Ectodermal cell (in vitro differentiated cells): ENCODE results near the gene TGFBR3.

Experiments
- H3K27ac ChIP-seq: 2 replicates; pipeline ENCODE4 v1.7.0; 2013; ENCODE audit warnings: mild to moderate bottlenecking, low read depth, low read length; ENCODE audit not compliant: insufficient read depth, poor library complexity, severe bottlenecking
- H3K27me3 ChIP-seq: 2 replicates; pipeline ENCODE4 v1.7.0; 2013; ENCODE audit warnings: mild to moderate bottlenecking, low read length; ENCODE audit not compliant: insufficient read depth, control insufficient read depth, poor library complexity, severe bottlenecking
- H3K36me3 ChIP-seq: one replicate; pipeline ENCODE4 v1.7.0; 2013; ENCODE audit warnings: low read length; ENCODE audit not compliant: control insufficient read depth, insufficient read depth
- H3K4me1 ChIP-seq: one replicate; pipeline ENCODE4 v1.7.0; 2013; ENCODE audit warnings: low read length; ENCODE audit not compliant: control insufficient read depth, insufficient read depth
- H3K4me3 ChIP-seq: 2 replicates; pipeline ENCODE4 v1.7.0; 2013; ENCODE audit warnings: low read depth, low read length, control low read depth; ENCODE audit not compliant: insufficient read depth
- H3K9me3 ChIP-seq: 2 replicates; pipeline ENCODE4 v1.7.0; 2013; ENCODE audit warnings: mild to moderate bottlenecking, low read length, moderate library complexity; ENCODE audit not compliant: control insufficient read depth
- whole genome bisulfite sequencing, 2 experiments: methylation state at CpG; one replicate each; pipeline ENCODE4 v1.1.7; 2013; ENCODE audit warnings: missing lambda C conversion rate in 2 of 2; 5-methylcytosine and 5-hydroxymethylcytosine counted together

The TGFBR3 gene

DNA sequence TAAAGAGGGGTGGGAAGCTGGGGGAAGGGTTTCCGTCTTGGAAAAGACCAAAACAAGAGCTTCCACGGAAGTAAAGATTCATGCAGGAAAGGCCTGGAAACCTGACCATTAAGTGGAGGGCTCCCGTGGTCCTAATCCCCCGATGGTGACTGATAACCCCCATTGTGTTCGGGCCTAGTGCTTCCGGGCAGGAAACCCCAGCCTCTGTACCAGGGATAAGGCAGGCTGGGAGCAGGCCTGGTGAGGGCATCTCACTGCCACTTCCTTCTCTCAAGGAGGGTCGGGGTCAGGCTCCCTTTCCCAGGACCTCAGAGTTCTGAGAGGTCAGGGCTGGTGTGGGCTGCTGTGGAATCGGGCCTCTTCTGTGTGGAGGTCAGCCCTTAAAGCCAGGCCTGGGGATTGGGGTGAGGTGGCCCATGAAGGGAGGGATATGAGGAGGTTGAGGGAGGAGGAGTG is 248.4 kb downstream of the TGFBR3 start:
- Histone ChIP-seq H3K36me3 (no peaks in the 10 kb centered on the region), H3K4me1 (no peaks in the 10 kb centered on the region), H3K4me3 (no peak overlapping the region), H3K27me3 (no peaks in the 10 kb centered on the region), H3K27ac (no peak overlapping the region), H3K9me3 (no peaks in the 10 kb centered on the region)
- 84 to 85% methylated on average over 8 of the region's 8 CpGs for WGBS, 2 experiments

- no peak overlapping the region for H3K4me3 ChIP-seq
- no peaks in the 10 kb centered on the region for H3K4me1 ChIP-seq
- H3K9me3 ChIP-seq, result no peaks in the 10 kb centered on the region
- no peak overlapping the region for H3K27ac ChIP-seq
- H3K27me3 ChIP-seq, result no peaks in the 10 kb centered on the region
- H3K36me3 ChIP-seq, result no peaks in the 10 kb centered on the region
- WGBS, 2 experiments, result 93 to 95% methylated on average over 4 of the region's 4 CpGs
These were observed 250.2 kb downstream of the TGFBR3 start for GRCh38 chr1:91635763-91636162.

DNA sequence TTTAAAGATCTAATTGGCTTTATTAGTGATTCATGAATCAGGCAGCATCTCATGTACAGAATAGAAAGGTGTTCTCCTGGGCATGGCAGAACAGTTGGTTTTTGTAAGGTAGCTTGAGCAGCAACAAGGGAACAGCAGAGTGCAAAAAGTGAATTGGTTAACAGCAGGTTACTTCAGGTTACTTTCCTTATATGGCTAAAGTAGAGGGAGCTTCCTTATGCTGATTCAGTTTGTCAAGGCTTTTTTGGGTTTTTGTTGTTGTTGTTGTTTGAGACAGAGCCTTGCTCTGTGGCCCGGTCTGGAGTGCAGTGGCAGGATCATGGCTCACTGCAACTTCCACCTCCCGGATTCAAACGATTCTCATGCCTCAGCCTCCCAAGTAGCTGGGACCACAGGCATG is 252.5 kb downstream of the TGFBR3 start:
- Histone ChIP-seq H3K4me3 (no peak overlapping the region), H3K27me3 (no peaks in the 10 kb centered on the region), H3K9me3 (no peaks in the 10 kb centered on the region), H3K36me3 (no peaks in the 10 kb centered on the region), H3K27ac (no peak overlapping the region), H3K4me1 (no peaks in the 10 kb centered on the region)
- 85 to 93% methylated on average over 3 of the region's 3 CpGs for WGBS, 2 experiments

DNA sequence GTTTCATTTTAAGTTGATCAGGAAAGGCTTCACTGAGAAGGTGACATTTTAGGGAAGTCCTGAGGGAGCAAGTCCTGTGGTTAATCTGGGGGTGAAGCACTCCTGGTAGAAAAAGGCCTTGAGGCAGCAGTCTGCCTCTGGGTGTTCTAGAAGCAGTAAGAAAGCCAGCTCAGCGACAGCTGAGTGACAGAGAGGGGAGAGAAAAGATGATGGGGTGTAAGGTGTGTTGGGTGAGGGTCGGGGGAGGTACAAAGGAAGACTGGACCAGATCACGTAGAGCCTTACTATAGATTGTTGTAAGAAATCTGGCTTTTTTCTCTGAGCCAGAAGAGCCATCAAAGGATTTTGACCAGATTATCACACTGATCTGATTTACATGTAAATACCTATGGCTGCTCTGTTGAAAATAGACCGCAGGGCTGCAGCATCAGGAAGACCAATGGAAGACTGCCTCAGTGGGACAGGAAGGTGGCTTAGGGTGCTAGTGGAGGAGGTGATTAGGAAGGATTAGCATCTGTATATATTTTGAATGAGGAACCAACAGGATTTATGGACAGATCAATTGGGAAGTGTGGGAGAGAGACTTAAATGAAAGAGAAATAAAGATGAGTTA is 254.1 kb downstream of the TGFBR3 start:
- Histone ChIP-seq H3K36me3 (no peaks in the 10 kb centered on the region), H3K4me3 (no peak overlapping the region), H3K9me3 (no peaks in the 10 kb centered on the region), H3K27me3 (no peaks in the 10 kb centered on the region), H3K4me1 (no peaks in the 10 kb centered on the region), H3K27ac (no peak overlapping the region)
- 27 to 38% methylated on average over 4 of the region's 4 CpGs for WGBS, 2 experiments

- Histone ChIP-seq H3K9me3 (no peaks in the 10 kb centered on the region), H3K27ac (no peak overlapping the region), H3K4me1 (no peaks in the 10 kb centered on the region), H3K27me3 (no peaks in the 10 kb centered on the region), H3K4me3 (no peak overlapping the region), H3K36me3 (no peaks in the 10 kb centered on the region)
These were observed 255.1 kb downstream of the TGFBR3 start for GRCh38 chr1:91630803-91631202.
